ENCODE measurements around the gene EFCAB6.

The EFCAB6 gene

GRCh38 chr22:43542681-43543521, 269.2 kb downstream of the EFCAB6 start:
- no peak for DNase-seq (ENCODE audit: low spot score)

DNA sequence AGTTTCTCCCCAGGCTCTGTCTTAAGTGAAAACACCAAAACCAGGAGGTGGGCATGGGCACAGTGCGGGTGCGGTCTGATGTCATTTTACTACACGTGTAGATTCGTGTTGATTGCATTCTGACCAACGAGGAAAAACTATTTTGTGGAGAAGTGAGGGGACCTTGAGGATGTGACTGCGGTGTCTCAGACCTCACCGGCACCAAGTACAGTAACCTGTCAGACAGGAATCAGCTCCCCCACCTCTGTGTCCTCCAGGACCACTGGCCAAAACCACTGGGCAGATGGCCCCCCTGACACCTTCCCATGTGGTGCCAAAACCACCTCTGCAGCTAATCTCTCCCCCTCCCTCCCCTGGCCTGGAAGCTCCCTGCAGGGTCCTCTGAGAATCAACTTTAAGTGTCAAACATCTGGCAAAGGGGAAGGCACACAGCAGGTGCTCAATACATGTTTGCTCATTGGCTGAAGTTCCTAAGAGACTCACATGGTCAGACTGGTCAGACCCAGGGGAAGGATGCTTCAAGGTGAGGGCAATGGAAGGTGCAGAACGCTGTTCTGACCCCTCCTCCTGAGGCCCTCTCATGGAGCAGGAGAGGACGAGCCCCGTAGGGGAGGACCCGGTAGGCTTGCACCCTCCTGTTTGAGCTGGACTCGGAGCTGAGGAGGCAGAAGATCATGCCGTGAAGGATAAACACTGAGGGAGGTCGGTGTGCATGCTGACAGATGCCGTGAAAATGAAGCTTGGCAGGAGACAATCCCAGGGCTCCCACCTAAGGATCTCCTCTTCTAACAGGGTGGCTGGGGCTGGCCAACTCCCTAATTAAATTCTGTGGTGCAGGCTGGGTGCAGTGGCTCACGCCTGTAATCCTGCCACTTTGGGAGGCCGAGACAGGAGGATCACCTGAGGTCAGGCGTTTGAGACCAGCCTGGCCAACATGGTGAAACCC, 270.4 kb downstream of the EFCAB6 start:
- no peak for DNase-seq (ENCODE audit: low spot score)

- DNase-seq (ENCODE audit: low spot score) = no peak
Measured at GRCh38 chr22:43541022-43541421, 271.1 kb downstream of the EFCAB6 start.

GRCh38 chr22:43540529-43540923, 271.6 kb downstream of the EFCAB6 start:
- no peak for DNase-seq (ENCODE audit: low spot score)

GRCh38 chr22:43539572-43540528, 272.3 kb downstream of the EFCAB6 start:
- DNase-seq (ENCODE audit: low spot score) = no peak

DNA sequence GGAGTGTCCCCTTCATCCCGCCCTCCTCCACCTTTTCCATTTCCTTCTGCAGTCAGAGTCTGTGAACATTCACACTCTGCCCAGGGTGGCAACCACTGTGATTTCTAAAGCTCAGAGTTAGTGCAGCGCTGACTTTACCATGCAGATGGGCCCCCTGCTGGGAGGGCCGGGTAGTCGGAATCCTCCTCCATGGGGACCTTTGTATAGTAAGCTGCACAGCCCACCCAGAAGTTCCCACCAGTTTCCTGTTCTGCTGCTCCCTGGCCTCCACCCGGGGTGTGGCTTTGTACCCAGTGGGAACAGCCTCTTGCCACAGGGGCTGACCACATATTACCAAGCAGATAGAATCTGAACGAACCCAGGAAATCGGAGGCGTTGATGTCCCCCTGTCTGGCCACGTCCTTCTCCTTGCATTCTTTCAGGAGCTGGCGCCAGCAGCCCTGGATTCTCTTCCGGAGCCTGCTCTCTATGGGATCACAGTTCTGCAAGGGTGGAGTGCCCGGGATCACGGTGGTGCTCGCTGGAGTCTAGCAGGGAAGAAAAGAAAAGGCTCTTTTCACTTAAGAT, 275.0 kb downstream of the EFCAB6 start:
- DNase-seq (ENCODE audit: low spot score) = no peak

DNA sequence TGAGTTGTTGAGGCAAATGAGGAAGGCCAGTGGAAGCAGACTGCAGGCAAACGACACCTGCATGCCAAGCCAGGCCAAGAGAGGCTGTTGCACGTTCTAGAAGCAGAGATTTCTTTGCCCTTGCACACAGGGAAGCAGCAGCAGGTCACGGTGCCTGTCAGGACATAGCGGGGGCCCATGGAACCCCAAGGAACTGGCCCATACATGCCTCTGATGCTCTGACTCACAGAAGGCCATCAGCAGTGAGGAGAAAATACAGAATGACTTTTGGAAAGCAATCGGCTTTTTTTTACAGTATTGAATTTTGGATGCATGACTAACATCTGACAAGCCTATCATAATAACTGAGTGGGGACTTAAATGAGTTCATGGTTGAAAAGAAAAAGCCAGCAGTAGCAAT, 276.4 kb downstream of the EFCAB6 start:
- no peak for DNase-seq (ENCODE audit: low spot score)

DNA sequence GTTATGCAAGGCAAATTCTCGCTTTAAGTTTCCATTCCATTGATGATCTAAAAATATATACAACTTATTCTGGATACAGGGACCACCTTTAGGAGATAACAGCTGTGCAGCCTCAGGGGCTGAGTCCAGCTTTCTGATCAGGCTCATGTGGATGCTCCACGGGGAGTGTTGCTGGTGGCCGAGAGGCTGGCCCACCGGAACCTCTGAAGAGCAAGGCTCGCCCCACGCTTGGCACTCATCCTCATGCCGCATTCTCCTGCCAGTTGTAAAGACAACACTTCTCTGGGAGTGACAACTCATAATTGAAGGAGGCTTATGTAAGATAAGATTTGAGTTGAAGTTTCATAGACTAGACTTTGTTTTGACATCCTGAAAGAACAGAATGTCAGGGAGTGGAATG, 276.8 kb downstream of the EFCAB6 start:
- no peak for DNase-seq (ENCODE audit: low spot score)

GRCh38 chr22:43534916-43535315, 277.2 kb downstream of the EFCAB6 start:
- no peak for DNase-seq (ENCODE audit: low spot score)

GRCh38 chr22:43533656-43534428, 278.3 kb downstream of the EFCAB6 start:
- DNase-seq (ENCODE audit: low spot score) = no peak

GRCh38 chr22:43533156-43533530, 279.0 kb downstream of the EFCAB6 start:
- no peak for DNase-seq (ENCODE audit: low spot score)

DNA sequence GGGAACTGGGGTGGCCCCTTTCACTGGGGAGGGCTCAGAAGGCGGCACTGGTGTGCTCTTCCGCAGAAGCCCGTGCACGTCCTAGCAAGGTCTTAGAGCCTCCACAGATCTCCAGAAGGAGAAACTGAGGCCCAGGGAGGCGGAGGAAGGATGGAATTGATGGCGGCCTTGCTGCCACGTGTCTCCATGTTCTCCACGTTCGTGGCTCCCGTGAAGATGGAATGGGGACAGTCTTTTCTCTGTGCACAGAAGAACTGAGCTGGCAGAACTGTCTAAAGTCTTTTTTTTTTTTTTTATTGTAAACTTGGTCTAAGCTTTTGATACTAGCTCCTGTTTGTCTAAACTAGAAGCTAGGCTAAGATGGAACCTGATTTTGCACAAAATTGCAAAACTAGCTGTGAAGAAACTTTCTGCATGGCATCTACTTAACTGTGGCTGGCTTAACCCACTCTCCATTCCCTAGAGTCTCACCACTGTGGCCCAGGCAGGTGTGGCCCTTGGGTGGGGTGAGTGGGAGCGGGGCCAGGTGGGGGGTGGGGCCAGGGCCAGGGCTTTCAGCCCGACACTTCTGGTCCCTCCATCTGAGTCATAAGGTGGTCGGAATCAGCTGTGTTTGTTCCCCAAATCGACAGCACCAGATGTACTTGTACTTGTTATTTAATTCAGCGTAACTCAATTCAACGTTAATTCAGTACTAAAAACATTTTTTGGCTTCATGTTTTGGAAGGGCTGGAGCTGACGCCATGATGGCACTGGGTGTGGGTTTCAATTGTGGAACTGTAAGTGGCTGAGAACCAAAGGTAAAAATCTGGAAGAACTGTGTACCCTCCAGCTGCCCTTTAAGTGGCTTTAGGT, 279.6 kb downstream of the EFCAB6 start:
- no peak for DNase-seq (ENCODE audit: low spot score)

DNA sequence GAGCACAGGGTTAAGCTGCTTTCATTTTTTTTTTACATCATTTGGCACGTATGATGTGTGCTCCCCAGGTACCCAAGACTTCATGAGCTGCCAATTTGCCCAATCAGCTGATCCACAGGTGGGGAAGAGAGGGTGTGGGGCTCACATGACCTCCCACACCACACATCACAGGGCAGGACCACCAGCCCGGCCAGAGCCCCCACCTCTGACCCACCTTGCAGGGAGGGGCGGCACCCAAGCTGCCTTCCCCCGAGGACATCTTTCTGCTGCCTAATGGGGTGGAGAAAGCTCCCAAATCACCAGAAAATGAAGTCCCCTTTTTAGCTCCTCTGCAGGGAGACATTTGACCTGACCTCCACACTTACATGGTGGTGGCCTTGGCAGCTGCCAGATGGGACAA, 280.5 kb downstream of the EFCAB6 start:
- no peak for DNase-seq (ENCODE audit: low spot score)

DNA sequence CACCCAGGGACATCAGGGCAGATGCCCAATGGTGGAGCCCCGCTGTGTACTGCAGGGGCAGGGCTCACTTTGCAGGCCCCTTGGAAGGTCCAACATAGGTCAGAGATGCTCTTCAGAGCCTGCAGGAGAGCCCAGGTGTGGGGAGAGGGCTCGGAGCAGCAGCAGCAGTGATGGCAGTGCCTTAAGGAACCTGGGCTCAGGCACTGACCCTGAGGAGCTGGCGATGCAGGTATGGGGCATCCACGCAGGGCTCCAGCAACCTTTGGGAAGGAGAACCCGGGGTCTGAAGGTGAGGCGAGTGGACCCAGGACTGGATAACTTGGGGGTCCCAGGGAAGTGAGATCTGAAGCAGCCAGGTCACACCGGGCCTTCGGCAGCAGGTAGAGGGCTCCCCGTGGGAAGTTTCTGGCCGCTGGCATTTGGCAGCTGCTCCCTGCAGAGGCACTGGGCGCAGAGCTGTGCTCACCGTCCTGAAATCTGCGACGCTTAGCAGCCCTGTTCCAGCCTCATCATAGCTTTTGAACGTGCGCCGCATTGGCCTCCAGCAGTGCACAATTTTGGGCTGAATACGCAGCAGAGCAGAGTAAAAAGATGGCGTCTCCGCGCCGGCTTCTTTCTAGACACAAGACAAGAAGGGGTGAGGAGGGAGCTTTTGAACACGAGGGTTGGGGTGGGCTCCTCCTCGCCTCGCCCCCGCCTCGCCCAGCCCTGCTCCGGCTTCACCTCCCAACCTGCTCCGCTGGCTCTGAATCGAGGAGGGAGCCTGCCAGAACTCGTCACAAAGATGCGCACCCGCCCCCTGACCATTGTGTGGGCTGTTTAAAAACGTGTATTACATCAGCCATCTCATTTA, 281.5 kb downstream of the EFCAB6 start:
- no peak for DNase-seq (ENCODE audit: low spot score)

DNA sequence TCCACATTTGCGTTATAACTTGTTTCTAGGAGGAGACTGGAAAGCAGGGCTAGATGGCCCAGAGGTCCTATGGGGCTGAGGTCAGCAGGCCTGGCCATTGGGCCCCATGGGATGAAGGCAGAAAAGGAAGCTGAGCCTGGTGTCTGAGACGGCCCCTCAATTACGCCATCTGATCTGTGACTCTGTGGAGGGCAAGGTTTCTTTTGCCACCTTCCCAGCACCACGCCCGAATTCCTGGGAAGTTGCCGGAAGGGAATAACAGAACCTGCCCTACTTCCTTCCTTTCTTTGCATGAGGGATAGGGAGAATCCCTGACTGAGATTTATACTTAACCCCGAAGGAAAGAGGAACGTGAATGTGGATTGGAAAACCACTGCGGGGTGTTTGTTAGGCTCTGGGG, 282.2 kb downstream of the EFCAB6 start:
- no peak for DNase-seq (ENCODE audit: low spot score)

GRCh38 chr22:43529461-43529860, 282.6 kb downstream of the EFCAB6 start:
- no peak for DNase-seq (ENCODE audit: low spot score)

DNA sequence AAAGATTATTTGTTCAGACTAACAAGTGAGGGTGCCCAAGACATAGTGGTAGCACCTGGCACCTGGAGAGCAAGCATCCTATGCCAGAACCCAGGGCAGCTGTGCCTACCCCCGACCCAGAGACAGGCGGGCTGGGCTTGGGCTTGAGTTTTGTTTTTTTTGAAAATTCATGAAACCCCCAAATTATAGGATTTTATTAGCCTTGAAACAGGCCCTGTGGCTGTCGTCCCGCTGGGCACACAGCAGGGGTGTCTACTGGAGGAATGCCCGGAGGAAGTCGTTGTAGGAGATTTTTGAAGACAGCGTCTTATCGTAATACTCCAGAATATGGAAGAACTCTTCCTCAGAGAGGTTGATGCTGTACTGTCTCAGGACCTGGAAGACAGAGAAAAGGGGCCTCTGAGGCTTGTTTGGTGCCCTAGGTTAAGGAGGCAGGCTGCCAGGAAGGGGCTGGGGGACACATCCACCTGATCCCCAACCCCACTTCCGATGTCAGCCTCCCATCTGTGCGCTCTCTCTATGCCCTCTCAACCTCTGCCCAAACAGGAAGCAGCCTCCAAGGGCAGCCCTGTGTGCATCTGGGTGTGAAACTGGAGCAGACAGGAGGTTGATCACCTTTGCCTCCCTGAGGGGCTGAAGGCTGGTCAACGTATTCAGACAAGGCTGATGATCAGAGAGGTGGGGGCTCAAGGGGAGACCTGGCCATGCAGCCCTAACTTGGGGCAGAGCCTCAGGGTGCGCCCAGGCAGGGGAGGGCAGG, 283.3 kb downstream of the EFCAB6 start:
- DNase-seq (ENCODE audit: low spot score) = no peak

DNA sequence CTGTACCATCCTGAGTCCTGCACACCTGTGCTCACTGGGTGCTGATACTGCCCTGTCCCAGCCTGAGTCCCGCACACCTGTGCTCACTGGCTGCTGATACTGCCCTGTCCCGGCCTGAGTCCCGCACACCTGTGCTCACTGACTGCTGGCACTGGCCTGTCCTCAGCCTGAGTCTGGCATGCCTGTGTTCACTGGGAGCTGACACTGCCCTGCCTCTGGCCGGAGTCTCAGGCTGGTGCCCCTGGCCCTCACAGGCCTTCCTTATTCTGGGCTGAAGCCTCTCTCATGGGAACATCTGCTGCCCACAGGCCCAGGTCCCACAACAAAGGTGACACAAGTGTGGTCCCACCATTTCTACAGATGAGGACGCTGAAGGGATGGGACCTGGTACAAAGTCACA, 285.2 kb downstream of the EFCAB6 start:
- DNase-seq (ENCODE audit: low spot score) = no peak

Measured in COLO829 (cell line).